Loucy (cell line): Measurements from ENCODE around the gene CA11.

Experiments used
- H2AFZ ChIP-seq: fragments of 200-600 bp; sonication (generic); 2 replicates; pipeline ENCODE4 v1.6.0; 2016; ENCODE audit warnings: antibody characterized with exemption, mild to moderate bottlenecking, low read length, moderate library complexity
- H3F3A ChIP-seq: fragments of 200-600 bp; 2 replicates; pipeline ENCODE4 v1.6.0; 2016; ENCODE audit warnings: antibody characterized with exemption, low read depth, mild to moderate bottlenecking
- H3K27me3 ChIP-seq: fragments of 200-600 bp; sonication (generic); 2 replicates; pipeline ENCODE4 v1.6.1; 2014; ENCODE audit warnings: low read length, mild to moderate bottlenecking; ENCODE audit not compliant: insufficient read depth, poor library complexity, severe bottlenecking
- H3K36me3 ChIP-seq: fragments of 200-600 bp; sonication (generic); 2 replicates; pipeline ENCODE4 v1.6.1; 2016; ENCODE audit warnings: low read length; ENCODE audit not compliant: insufficient read depth
- H3K4me1 ChIP-seq: fragments of 200-600 bp; sonication (generic); 2 replicates; pipeline ENCODE4 v1.5.1; 2014; ENCODE audit warnings: low read length, mild to moderate bottlenecking; ENCODE audit not compliant: insufficient read depth, poor library complexity, severe bottlenecking
- H3K4me2 ChIP-seq: fragments of 200-600 bp; sonication (generic); 2 replicates; pipeline ENCODE4 v1.6.0; 2014; ENCODE audit warnings: antibody characterized with exemption, low read length, low read depth, mild to moderate bottlenecking; ENCODE audit not compliant: poor library complexity, severe bottlenecking
- H3K4me3 ChIP-seq: fragments of 200-600 bp; sonication (generic); 2 replicates; pipeline ENCODE4 v1.5.1; 2014; ENCODE audit warnings: low read length, mild to moderate bottlenecking, mixed read lengths; ENCODE audit not compliant: poor library complexity, severe bottlenecking
- H3K79me2 ChIP-seq: fragments of 200-600 bp; sonication (generic); 2 replicates; pipeline ENCODE4 v1.6.1; 2014; ENCODE audit warnings: low read length; ENCODE audit not compliant: insufficient read depth
- H3K9ac ChIP-seq: fragments of 200-600 bp; sonication (generic); 2 replicates; pipeline ENCODE4 v1.6.0; 2014; ENCODE audit warnings: mild to moderate bottlenecking, low read depth, low read length, moderate library complexity; ENCODE audit not compliant: poor library complexity, severe bottlenecking
- H3K9me2 ChIP-seq: fragments of 200-600 bp; sonication (generic); replicated peaks from 2 replicates; pipeline ENCODE4 v1.6.1; 2016; ENCODE audit warnings: low read depth, low read length, mixed read lengths
- H3K9me3 ChIP-seq: fragments of 200-600 bp; sonication (generic); 2 replicates; pipeline ENCODE4 v1.6.1; 2014; ENCODE audit warnings: mild to moderate bottlenecking, antibody characterized with exemption, low read length, low read depth; ENCODE audit not compliant: insufficient read depth
- H4K20me1 ChIP-seq: fragments of 200-600 bp; sonication (generic); 2 replicates; pipeline ENCODE4 v1.6.0; 2014; ENCODE audit warnings: antibody characterized with exemption, low read length, mild to moderate bottlenecking; ENCODE audit not compliant: insufficient read depth, poor library complexity, severe bottlenecking
- EZH2phosphoT487 ChIP-seq: fragments of 200-600 bp; IDR thresholded peaks from 2 replicates; pipeline ENCODE4 v1.6.1; 2018; ENCODE audit warnings: antibody characterized with exemption, mild to moderate bottlenecking, moderate library complexity, borderline replicate concordance
- TF ChIP-seq, protein P1 (sequence below): fragments of 200-600 bp; sonication (generic); conservative IDR thresholded peaks from 2 replicates; pipeline ENCODE4 v1.5.1; 2014; ENCODE audit warnings: mild to moderate bottlenecking, antibody characterized with exemption, low read length

The CA11 gene

DNA sequence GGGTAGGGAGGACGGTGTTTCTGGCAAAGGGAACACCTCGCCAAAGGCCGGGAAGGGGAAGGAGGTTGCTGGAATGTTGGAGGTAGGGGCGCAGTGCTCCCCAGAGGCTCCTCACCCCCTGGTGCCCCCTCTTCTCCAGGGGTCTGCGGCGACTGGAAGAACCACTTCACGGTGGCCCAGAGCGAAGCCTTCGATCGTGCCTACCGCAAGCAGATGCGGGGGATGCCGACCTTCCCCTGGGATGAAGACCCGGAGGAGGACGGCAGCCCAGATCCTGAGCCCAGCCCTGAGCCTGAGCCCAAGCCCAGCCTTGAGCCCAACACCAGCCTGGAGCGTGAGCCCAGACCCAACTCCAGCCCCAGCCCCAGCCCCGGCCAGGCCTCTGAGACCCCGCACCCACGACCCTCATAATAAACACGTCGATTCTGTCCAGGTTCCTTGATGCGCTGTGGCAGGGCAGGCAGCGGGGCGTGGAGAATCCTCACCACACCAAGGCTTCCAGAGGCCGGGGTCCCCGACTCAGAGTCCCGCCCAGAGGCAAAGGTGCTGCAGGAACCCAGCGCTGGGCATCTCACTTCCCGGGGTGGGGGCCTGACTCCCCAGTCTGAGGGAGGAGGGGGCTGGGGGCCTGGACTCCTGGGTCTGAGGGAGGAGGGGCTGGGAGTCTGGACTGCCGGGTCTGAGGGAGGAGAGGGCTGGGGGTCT is 46.8 kb downstream of the CA11 start:
- Histone ChIP-seq H3K4me1 (no peaks in the 10 kb centered on the region), H3K4me2 (no peak overlapping the region), H3F3A (no peaks in the 10 kb centered on the region), H3K9ac (no peak overlapping the region), H3K4me3 (no peak overlapping the region), H3K27me3 (no peaks in the 10 kb centered on the region), H2AFZ (no peak overlapping the region), H4K20me1 (no peaks in the 10 kb centered on the region), H3K9me3 (no peaks in the 10 kb centered on the region), H3K9me2 (no peaks in the 10 kb centered on the region), H3K79me2 (no peaks in the 10 kb centered on the region), H3K36me3 (no peaks in the 10 kb centered on the region)
- TF ChIP-seq EZH2phosphoT487: no peak
- TF ChIP-seq, protein P1, sequence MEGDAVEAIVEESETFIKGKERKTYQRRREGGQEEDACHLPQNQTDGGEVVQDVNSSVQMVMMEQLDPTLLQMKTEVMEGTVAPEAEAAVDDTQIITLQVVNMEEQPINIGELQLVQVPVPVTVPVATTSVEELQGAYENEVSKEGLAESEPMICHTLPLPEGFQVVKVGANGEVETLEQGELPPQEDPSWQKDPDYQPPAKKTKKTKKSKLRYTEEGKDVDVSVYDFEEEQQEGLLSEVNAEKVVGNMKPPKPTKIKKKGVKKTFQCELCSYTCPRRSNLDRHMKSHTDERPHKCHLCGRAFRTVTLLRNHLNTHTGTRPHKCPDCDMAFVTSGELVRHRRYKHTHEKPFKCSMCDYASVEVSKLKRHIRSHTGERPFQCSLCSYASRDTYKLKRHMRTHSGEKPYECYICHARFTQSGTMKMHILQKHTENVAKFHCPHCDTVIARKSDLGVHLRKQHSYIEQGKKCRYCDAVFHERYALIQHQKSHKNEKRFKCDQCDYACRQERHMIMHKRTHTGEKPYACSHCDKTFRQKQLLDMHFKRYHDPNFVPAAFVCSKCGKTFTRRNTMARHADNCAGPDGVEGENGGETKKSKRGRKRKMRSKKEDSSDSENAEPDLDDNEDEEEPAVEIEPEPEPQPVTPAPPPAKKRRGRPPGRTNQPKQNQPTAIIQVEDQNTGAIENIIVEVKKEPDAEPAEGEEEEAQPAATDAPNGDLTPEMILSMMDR: no peak

- TF ChIP-seq EZH2phosphoT487: no peak
- TF ChIP-seq, protein P1: no peak
- Histone ChIP-seq H3F3A (no peaks in the 10 kb centered on the region), H3K4me1 (no peaks in the 10 kb centered on the region), H3K4me2 (no peak overlapping the region), H3K36me3 (no peaks in the 10 kb centered on the region), H3K9ac (no peak overlapping the region), H3K4me3 (no peak overlapping the region), H3K9me3 (no peaks in the 10 kb centered on the region), H3K79me2 (no peaks in the 10 kb centered on the region), H3K27me3 (no peaks in the 10 kb centered on the region), H4K20me1 (no peaks in the 10 kb centered on the region), H3K9me2 (no peaks in the 10 kb centered on the region), H2AFZ (no peak overlapping the region)
Observed at GRCh38 chr19:48596679-48597465, 49.1 kb downstream of the CA11 start.

GRCh38 chr19:48596237-48596636 is 49.8 kb downstream of the CA11 start:
- H3K27me3 ChIP-seq: no peaks in the 10 kb centered on the region
- H3K36me3 ChIP-seq: no peaks in the 10 kb centered on the region
- H3K9me3 ChIP-seq: no peaks in the 10 kb centered on the region
- no peaks in the 10 kb centered on the region for H3F3A ChIP-seq
- H3K4me2 ChIP-seq: no peak overlapping the region
- H3K79me2 ChIP-seq: no peaks in the 10 kb centered on the region
- no peak overlapping the region for H2AFZ ChIP-seq
- no peak overlapping the region for H3K9ac ChIP-seq
- H3K4me1 ChIP-seq: no peaks in the 10 kb centered on the region
- TF ChIP-seq EZH2phosphoT487: no peak
- TF ChIP-seq, protein P1: no peak
- H4K20me1 ChIP-seq: no peaks in the 10 kb centered on the region
- no peaks in the 10 kb centered on the region for H3K9me2 ChIP-seq
- no peak overlapping the region for H3K4me3 ChIP-seq
